ENCODE data around the gene ELK1.

Gene ELK1

GRCh38 chrX:47623540-47624027 lies 26.8 kb downstream of the ELK1 start (continued):
- TF ChIP-seq ZIC2 (tag by site-specific recombination; IDR thresholded peaks at IDR 0.05) (peak; percentile 39), ZNF621 (tag by site-specific recombination; IDR thresholded peaks at IDR 0.05) (no peak), ELK4 (IDR thresholded peaks at IDR 0.05; ENCODE audit: borderline replicate concordance, low read depth, low read length) (no peak), ZNF311 (tag by site-specific recombination; IDR thresholded peaks at IDR 0.05; ENCODE audit: borderline replicate concordance) (no peak), KLF9 (tag by site-specific recombination; IDR thresholded peaks at IDR 0.05; ENCODE audit: low read depth) (peak; percentile 53; the same call in 1 of the 2 replicates), ZSCAN16 (tag by site-specific recombination; IDR thresholded peaks at IDR 0.05) (no peak), ZEB2 (tag by site-specific recombination; IDR thresholded peaks at IDR 0.05) (no peak), ZNF585B (tag by site-specific recombination; IDR thresholded peaks at IDR 0.05) (no peak), ZNF518A (tag by site-specific recombination; conservative IDR thresholded peaks at IDR 0.05; ENCODE audit: low read depth) (no peak), ZNF596 (tag by site-specific recombination; IDR thresholded peaks at IDR 0.05) (no peak), ZBTB1 (tag by site-specific recombination; IDR thresholded peaks at IDR 0.05) (no peak), ZNF433 (tag by site-specific recombination; IDR thresholded peaks at IDR 0.05; ENCODE audit: low read depth) (no peak), ZNF202 (tag by site-specific recombination; IDR thresholded peaks at IDR 0.05; ENCODE audit: borderline replicate concordance) (no peak), HOXD13 (CRISPR knock-in tag; IDR thresholded peaks at IDR 0.05; ENCODE audit: borderline replicate concordance) (no peak), ZNF394 (tag by site-specific recombination; IDR thresholded peaks at IDR 0.05; ENCODE audit: borderline replicate concordance) (no peak), SP7 (tag by site-specific recombination; IDR thresholded peaks at IDR 0.05) (no peak), ZNF174 (tag by site-specific recombination; IDR thresholded peaks at IDR 0.05) (no peak), ZNF449 (tag by site-specific recombination; IDR thresholded peaks at IDR 0.05) (no peak), ZNF10 (tag by site-specific recombination; IDR thresholded peaks at IDR 0.05) (no peak), ZFP69B (tag by site-specific recombination; IDR thresholded peaks at IDR 0.05) (no peak), ZNF248 (tag by site-specific recombination; IDR thresholded peaks at IDR 0.05) (no peak)
- TF ChIP-seq, protein P1, sequence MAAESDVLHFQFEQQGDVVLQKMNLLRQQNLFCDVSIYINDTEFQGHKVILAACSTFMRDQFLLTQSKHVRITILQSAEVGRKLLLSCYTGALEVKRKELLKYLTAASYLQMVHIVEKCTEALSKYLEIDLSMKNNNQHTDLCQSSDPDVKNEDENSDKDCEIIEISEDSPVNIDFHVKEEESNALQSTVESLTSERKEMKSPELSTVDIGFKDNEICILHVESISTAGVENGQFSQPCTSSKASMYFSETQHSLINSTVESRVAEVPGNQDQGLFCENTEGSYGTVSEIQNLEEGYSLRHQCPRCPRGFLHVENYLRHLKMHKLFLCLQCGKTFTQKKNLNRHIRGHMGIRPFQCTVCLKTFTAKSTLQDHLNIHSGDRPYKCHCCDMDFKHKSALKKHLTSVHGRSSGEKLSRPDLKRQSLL (tag by site-specific recombination; IDR thresholded peaks at IDR 0.05) = no peak
- TF ChIP-seq, protein P2, sequence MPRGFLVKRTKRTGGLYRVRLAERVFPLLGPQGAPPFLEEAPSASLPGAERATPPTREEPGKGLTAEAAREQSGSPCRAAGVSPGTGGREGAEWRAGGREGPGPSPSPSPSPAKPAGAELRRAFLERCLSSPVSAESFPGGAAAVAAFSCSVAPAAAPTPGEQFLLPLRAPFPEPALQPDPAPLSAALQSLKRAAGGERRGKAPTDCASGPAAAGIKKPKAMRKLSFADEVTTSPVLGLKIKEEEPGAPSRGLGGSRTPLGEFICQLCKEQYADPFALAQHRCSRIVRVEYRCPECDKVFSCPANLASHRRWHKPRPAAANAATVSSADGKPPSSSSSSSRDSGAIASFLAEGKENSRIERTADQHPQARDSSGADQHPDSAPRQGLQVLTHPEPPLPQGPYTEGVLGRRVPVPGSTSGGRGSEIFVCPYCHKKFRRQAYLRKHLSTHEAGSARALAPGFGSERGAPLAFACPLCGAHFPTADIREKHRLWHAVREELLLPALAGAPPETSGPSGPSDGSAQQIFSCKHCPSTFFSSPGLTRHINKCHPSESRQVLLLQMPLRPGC (tag by site-specific recombination; IDR thresholded peaks at IDR 0.05) = no peak
- TF ChIP-seq, protein P3, sequence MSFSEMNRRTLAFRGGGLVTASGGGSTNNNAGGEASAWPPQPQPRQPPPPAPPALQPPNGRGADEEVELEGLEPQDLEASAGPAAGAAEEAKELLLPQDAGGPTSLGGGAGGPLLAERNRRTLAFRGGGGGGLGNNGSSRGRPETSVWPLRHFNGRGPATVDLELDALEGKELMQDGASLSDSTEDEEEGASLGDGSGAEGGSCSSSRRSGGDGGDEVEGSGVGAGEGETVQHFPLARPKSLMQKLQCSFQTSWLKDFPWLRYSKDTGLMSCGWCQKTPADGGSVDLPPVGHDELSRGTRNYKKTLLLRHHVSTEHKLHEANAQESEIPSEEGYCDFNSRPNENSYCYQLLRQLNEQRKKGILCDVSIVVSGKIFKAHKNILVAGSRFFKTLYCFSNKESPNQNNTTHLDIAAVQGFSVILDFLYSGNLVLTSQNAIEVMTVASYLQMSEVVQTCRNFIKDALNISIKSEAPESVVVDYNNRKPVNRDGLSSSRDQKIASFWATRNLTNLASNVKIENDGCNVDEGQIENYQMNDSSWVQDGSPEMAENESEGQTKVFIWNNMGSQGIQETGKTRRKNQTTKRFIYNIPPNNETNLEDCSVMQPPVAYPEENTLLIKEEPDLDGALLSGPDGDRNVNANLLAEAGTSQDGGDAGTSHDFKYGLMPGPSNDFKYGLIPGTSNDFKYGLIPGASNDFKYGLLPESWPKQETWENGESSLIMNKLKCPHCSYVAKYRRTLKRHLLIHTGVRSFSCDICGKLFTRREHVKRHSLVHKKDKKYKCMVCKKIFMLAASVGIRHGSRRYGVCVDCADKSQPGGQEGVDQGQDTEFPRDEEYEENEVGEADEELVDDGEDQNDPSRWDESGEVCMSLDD (tag by site-specific recombination; IDR thresholded peaks at IDR 0.05) = no peak
- TF ChIP-seq, protein P4, sequence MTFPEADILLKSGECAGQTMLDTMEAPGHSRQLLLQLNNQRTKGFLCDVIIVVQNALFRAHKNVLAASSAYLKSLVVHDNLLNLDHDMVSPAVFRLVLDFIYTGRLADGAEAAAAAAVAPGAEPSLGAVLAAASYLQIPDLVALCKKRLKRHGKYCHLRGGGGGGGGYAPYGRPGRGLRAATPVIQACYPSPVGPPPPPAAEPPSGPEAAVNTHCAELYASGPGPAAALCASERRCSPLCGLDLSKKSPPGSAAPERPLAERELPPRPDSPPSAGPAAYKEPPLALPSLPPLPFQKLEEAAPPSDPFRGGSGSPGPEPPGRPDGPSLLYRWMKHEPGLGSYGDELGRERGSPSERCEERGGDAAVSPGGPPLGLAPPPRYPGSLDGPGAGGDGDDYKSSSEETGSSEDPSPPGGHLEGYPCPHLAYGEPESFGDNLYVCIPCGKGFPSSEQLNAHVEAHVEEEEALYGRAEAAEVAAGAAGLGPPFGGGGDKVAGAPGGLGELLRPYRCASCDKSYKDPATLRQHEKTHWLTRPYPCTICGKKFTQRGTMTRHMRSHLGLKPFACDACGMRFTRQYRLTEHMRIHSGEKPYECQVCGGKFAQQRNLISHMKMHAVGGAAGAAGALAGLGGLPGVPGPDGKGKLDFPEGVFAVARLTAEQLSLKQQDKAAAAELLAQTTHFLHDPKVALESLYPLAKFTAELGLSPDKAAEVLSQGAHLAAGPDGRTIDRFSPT (tag by site-specific recombination; IDR thresholded peaks at IDR 0.05) = no peak; the same call in 1 of the 2 replicates
